Measurements from ENCODE around the gene GRM8. TPM values are rescaled to one million over a fixed set of nuclear protein-coding genes. Genes with fewer than 3 reads are reported as not detected.

The GRM8 gene
- total and polyA plus RNA-seq, 9 of the 15 experiments (the other 6 are each of a cell fraction or from before 2014, with no cell fraction given), result 0.13 TPM; not detected in 7

DNA sequence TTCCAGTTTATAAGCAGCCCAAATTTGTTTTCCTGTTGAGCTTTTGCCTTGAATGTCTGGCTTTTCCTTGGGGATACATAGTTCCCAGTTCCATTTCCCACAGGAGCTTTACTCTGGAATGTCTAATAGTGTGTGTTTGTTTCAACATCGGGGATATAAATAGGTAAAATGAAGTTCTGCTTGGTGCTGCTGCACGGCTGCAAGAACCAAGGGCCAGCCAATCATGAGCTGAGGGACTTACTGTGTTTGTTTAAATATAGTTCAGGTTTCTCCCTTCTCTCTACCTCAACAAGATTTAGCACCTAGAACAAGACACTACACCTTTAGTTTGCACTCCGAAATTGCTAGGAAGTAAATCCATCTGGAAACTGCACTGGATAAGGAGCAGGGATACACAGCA is 43.9 kb downstream of the GRM8 start:
- Histone ChIP-seq H4K20me1 (replicated peaks; ENCODE audit: control insufficient read depth, insufficient read depth, low read length) (no peaks in the 10 kb centered on the region), H3K79me2 (ENCODE audit: control insufficient read depth, insufficient read depth, low read length) (no peaks in the 10 kb centered on the region), H3K9ac (ENCODE audit: insufficient read depth in 1 of 2, low read depth in 2 of 2, low read length in 2 of 2) (no peak overlapping the region), H3K4me3 (no peak overlapping the region), H2AFZ (ENCODE audit: low read depth, low read length) (no peak overlapping the region), H3K9me3 (replicated peaks; ENCODE audit: control insufficient read depth, insufficient read depth, low read depth, low read length) (no peaks in the 10 kb centered on the region), H3K4me2 (ENCODE audit: insufficient read depth, low read length) (no peak overlapping the region), H3K27ac (ENCODE audit: extremely low read depth, low read depth, low read length) (no peak overlapping the region), H3K27me3 (ENCODE audit: control insufficient read depth in 2 of 2, insufficient read depth in 2 of 2, low read length in 2 of 2) (no peaks in the 10 kb centered on the region), H3K9me1 (ENCODE audit: control insufficient read depth, insufficient read depth, low read length) (no peaks in the 10 kb centered on the region), H3K36me3 (ENCODE audit: control insufficient read depth, insufficient read depth, low read length) (no peaks in the 10 kb centered on the region), H3K4me1 (replicated peaks in 1 of 2; ENCODE audit: control insufficient read depth in 2 of 2, insufficient read depth in 2 of 2, low read length in 2 of 2) (no peaks in the 10 kb centered on the region)
- FAIRE-seq (no peak), DNase-seq (ENCODE audit: extremely low read depth in 1 of 4, low spot score in 3 of 4) (no peak), ATAC-seq (no peak)
- BruUV-seq (replicated peaks), result no TSS peak
- 0% methylated on average over 3 of the region's 3 CpGs for WGBS (ENCODE audit: insufficient coverage, low coverage, missing lambda C conversion rate)
- TF ChIP-seq MCM3 (IDR thresholded peaks at IDR 0.05), result no peak
- TF ChIP-seq, protein P1, sequence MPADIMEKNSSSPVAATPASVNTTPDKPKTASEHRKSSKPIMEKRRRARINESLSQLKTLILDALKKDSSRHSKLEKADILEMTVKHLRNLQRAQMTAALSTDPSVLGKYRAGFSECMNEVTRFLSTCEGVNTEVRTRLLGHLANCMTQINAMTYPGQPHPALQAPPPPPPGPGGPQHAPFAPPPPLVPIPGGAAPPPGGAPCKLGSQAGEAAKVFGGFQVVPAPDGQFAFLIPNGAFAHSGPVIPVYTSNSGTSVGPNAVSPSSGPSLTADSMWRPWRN (IDR thresholded peaks at IDR 0.05; ENCODE audit: low read depth), result no peak
- TF ChIP-seq, protein P2, sequence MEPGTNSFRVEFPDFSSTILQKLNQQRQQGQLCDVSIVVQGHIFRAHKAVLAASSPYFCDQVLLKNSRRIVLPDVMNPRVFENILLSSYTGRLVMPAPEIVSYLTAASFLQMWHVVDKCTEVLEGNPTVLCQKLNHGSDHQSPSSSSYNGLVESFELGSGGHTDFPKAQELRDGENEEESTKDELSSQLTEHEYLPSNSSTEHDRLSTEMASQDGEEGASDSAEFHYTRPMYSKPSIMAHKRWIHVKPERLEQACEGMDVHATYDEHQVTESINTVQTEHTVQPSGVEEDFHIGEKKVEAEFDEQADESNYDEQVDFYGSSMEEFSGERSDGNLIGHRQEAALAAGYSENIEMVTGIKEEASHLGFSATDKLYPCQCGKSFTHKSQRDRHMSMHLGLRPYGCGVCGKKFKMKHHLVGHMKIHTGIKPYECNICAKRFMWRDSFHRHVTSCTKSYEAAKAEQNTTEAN (CRISPR knock-in tag; IDR thresholded peaks at IDR 0.05), result no peak
- no peak for TF ChIP-seq ZNF586 (CRISPR knock-in tag; conservative IDR thresholded peaks at IDR 0.05)
- TF ChIP-seq, protein P3, sequence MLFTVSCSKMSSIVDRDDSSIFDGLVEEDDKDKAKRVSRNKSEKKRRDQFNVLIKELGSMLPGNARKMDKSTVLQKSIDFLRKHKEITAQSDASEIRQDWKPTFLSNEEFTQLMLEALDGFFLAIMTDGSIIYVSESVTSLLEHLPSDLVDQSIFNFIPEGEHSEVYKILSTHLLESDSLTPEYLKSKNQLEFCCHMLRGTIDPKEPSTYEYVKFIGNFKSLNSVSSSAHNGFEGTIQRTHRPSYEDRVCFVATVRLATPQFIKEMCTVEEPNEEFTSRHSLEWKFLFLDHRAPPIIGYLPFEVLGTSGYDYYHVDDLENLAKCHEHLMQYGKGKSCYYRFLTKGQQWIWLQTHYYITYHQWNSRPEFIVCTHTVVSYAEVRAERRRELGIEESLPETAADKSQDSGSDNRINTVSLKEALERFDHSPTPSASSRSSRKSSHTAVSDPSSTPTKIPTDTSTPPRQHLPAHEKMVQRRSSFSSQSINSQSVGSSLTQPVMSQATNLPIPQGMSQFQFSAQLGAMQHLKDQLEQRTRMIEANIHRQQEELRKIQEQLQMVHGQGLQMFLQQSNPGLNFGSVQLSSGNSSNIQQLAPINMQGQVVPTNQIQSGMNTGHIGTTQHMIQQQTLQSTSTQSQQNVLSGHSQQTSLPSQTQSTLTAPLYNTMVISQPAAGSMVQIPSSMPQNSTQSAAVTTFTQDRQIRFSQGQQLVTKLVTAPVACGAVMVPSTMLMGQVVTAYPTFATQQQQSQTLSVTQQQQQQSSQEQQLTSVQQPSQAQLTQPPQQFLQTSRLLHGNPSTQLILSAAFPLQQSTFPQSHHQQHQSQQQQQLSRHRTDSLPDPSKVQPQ (CRISPR knock-in tag; IDR thresholded peaks at IDR 0.05; ENCODE audit: borderline replicate concordance), result no peak
- no peak for TF ChIP-seq ZNF583 (CRISPR knock-in tag; IDR thresholded peaks at IDR 0.05)
- TF ChIP-seq SMARCA4 (IDR thresholded peaks at IDR 0.05), result no peak
- no peak for TF ChIP-seq CBX3 (IDR thresholded peaks at IDR 0.05; ENCODE audit: borderline replicate concordance in 1 of 2, low read length in 2 of 2)
- TF ChIP-seq, protein P4, sequence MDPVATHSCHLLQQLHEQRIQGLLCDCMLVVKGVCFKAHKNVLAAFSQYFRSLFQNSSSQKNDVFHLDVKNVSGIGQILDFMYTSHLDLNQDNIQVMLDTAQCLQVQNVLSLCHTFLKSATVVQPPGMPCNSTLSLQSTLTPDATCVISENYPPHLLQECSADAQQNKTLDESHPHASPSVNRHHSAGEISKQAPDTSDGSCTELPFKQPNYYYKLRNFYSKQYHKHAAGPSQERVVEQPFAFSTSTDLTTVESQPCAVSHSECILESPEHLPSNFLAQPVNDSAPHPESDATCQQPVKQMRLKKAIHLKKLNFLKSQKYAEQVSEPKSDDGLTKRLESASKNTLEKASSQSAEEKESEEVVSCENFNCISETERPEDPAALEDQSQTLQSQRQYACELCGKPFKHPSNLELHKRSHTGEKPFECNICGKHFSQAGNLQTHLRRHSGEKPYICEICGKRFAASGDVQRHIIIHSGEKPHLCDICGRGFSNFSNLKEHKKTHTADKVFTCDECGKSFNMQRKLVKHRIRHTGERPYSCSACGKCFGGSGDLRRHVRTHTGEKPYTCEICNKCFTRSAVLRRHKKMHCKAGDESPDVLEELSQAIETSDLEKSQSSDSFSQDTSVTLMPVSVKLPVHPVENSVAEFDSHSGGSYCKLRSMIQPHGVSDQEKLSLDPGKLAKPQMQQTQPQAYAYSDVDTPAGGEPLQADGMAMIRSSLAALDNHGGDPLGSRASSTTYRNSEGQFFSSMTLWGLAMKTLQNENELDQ (CRISPR knock-in tag; IDR thresholded peaks at IDR 0.05; ENCODE audit: borderline replicate concordance), result no peak
- no peak for TF ChIP-seq RNF2 (IDR thresholded peaks at IDR 0.05)
- TF ChIP-seq HNRNPL (IDR thresholded peaks at IDR 0.05; ENCODE audit: low read depth, low read length), result no peak
- TF ChIP-seq MCM2 (IDR thresholded peaks at IDR 0.05; ENCODE audit: low read depth), result no peak
- no peak for TF ChIP-seq ZNF121 (CRISPR knock-in tag; conservative IDR thresholded peaks at IDR 0.05)
- TF ChIP-seq NCOR1 (IDR thresholded peaks at IDR 0.05), result no peak
- TF ChIP-seq HDAC6 (IDR thresholded peaks at IDR 0.05; ENCODE audit: low read depth, low read length), result no peak
- no peak for TF ChIP-seq TBL1XR1 (IDR thresholded peaks at IDR 0.05; ENCODE audit: low read length in 2 of 2)
- CTCF ChIA-PET (ENCODE audit: low intra/inter-chr PET ratio), result no interaction called here
- POLR2A ChIA-PET, result no interaction called here
- in situ Hi-C loops (cut with MboI) (no loop called here), intact Hi-C loops (cut with micrococcal nuclease) (no loop called here)

Data from K562 (cell line).